Stomach (tissue), 9 donors: ENCODE data around the gene SYNJ2. TPM values are rescaled to one million over a fixed set of nuclear protein-coding genes. Genes with fewer than 3 reads are reported as not detected.
"Not testable (repeated sequence)": the region's sequence is repeated elsewhere in the genome, so short reads cannot be mapped to it uniquely, and the experiment has no call there.

Source experiments
- DNase-seq, 2 donors: peaks; one replicate each; pipeline versions ENCODE4 v3.0.0 to v3.0.0-alpha.2; 2013 to 2019
- H3K27ac ChIP-seq, 5 donors: fragments of 200-600 bp in 4 of 5; sonication (generic) in 4 of 5; one replicate each; pipeline ENCODE4 v1.5.1; 2013 to 2019; ENCODE audit warnings: mild to moderate bottlenecking in 1 of 5, moderate library complexity in 1 of 5
- H3K27me3 ChIP-seq, 3 donors: fragments of 200-600 bp; sonication (generic); one replicate each; pipeline ENCODE4 v1.5.1; 2017 to 2019; ENCODE audit warnings: mixed run types in 1 of 3
- H3K36me3 ChIP-seq, 4 donors: fragments of 200-600 bp; sonication (generic); 1 replicate in 3 of 4; 2 replicates in 1 of 4; pipeline ENCODE4 v1.5.1; 2016 to 2019
- H3K4me1 ChIP-seq, 4 donors: fragments of 200-600 bp; sonication (generic); one replicate each; pipeline ENCODE4 v1.5.1; 2016 to 2019
- H3K4me3 ChIP-seq, 4 donors: fragments of 200-600 bp; sonication (generic) in 3 of 4; one replicate each; pipeline ENCODE4 v1.5.1; 2016 to 2019; ENCODE audit warnings: mild to moderate bottlenecking in 1 of 4
- H3K9me3 ChIP-seq, 4 donors: fragments of 200-600 bp; sonication (generic); one replicate each; pipeline ENCODE4 v1.5.1; 2016 to 2019
- EP300 ChIP-seq: sonication (generic); formaldehyde crosslinking; IDR thresholded peaks from one replicate; pipeline ENCODE4 v1.6.1; 2017; ENCODE audit warnings: antibody characterized with exemption
- POLR2A ChIP-seq, 4 donors: fragments of 450-650 bp; IDR thresholded peaks; one replicate each; pipeline ENCODE4 v1.6.1; 2016; ENCODE audit warnings: antibody characterized with exemption in 4 of 4, control low read depth in 2 of 4, mild to moderate bottlenecking in 1 of 4, moderate library complexity in 1 of 4
- POLR2AphosphoS5 ChIP-seq, 3 donors: sonication (generic); formaldehyde crosslinking; IDR thresholded peaks; one replicate each; pipeline ENCODE4 v1.6.1; 2016; ENCODE audit warnings: antibody characterized with exemption in 3 of 3
- WGBS, 5 donors: extraction: QIAGEN DNeasy Blood & Tissue Kit in 3 of 5; methylation state at CpG; one replicate each; pipeline versions ENCODE4 v1.1.5 to v1.1.7; 2013 to 2018; 5-methylcytosine and 5-hydroxymethylcytosine counted together
- intact Hi-C: fragments of 100-400 bp; cut with DNase I; formaldehyde crosslinking; loops from one replicate; pipeline ENCODE4 v1.15.1; 2023; ENCODE audit warnings: low total_unique reads
- polyA plus RNA-seq, 3 donors: library from polyadenylated mRNA; stranded (reverse); fragments of 200-250 nt; gene quantifications; one replicate each; pipeline ENCODE4 v1.2.3, GENCODE V29; 2013
- total RNA-seq, 5 donors: library from RNA; depleted of rRNA; stranded (reverse); fragments of >200 nt; gene quantifications; one replicate each; pipeline versions ENCODE4 v1.1.0 to v1.2.3, GENCODE V29; 2014 to 2016
- TF ChIP-seq, protein P1 (sequence below), 7 experiments: fragments of 450-650 bp in 4 of 7; fragments of 200-600 bp in 3 of 7; sonication (generic) in 3 of 7; IDR thresholded peaks; one replicate each; pipeline ENCODE4 v1.5.1; 2016 to 2019; ENCODE audit warnings: antibody characterized with exemption in 7 of 7, control low read depth in 2 of 7, mild to moderate bottlenecking in 1 of 7
- donor health status: healthy with polysubstance abuse.
- donor health status: Bipolar disorder and iron deficiency.
- donor health status: healthy.

SYNJ2 gene
- total and polyA plus RNA-seq, 8 donors: 4.7 to 41.4 (median 14.4) TPM

DNA sequence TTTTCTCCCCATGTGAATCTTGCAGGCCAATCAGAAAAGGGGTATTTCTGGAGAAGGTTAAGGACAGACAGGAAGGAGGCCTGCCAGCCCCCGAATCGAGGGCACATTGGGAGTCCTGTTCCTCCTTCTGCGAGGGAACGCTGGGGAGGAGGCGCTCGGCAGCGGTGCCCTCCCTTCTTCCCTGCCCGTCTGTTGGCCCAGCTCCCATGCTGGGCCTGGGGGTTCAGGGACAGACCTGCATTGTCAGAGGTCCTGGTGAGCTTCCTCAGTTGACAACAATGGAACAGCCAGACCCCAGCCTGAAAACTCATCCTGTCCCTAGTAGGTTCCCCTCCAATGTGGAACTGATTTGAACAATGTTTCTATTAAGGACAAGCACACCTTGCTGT is 15.1 kb upstream of the SYNJ2 start:
- peak overlapping the region in 4 of 5 donors; percentile 18 to 64 (median 36) for H3K27ac ChIP-seq
- no peaks in the 10 kb centered on the region for H3K27me3 ChIP-seq
- no peak for DNase-seq
- no peak overlapping the region for H3K4me3 ChIP-seq
- intact Hi-C loops: no loop called here
- WGBS, 5 donors: 46 to 90% (median 79%) methylated on average over 2 to 8 of the region's 8 CpGs
- TF ChIP-seq, protein P1, sequence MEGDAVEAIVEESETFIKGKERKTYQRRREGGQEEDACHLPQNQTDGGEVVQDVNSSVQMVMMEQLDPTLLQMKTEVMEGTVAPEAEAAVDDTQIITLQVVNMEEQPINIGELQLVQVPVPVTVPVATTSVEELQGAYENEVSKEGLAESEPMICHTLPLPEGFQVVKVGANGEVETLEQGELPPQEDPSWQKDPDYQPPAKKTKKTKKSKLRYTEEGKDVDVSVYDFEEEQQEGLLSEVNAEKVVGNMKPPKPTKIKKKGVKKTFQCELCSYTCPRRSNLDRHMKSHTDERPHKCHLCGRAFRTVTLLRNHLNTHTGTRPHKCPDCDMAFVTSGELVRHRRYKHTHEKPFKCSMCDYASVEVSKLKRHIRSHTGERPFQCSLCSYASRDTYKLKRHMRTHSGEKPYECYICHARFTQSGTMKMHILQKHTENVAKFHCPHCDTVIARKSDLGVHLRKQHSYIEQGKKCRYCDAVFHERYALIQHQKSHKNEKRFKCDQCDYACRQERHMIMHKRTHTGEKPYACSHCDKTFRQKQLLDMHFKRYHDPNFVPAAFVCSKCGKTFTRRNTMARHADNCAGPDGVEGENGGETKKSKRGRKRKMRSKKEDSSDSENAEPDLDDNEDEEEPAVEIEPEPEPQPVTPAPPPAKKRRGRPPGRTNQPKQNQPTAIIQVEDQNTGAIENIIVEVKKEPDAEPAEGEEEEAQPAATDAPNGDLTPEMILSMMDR (IDR thresholded peaks at IDR 0.05): no peak
- TF ChIP-seq POLR2AphosphoS5 (IDR thresholded peaks at IDR 0.05) (no peak), POLR2A (IDR thresholded peaks at IDR 0.05) (no peak), EP300 (no peak)
- no peaks in the 10 kb centered on the region for H3K36me3 ChIP-seq
- peaks cover 0 to 13% (median 3%) of the 10 kb centered on the region in 4 donors for H3K4me1 ChIP-seq
- no peaks in the 10 kb centered on the region for H3K9me3 ChIP-seq

DNA sequence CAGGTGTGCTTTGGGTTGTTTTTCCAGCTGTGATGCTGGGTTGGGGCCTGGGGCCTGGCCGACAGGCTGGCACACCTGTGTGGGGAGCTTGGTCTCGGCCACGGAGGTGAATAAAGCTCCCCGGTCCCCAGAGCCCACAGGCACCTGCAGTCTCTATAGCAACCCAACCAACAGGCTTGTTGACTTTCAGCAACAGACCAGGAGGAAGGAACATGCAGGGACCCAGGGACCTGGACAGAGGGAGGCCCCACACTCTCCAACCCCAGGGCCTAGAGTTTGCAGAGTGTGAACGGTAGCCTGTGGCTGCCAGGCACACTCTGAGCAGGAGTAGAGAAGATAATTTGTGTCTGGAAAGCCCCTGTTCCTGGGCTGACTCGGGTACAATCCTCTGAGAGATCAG is 14.6 kb upstream of the SYNJ2 start:
- 29 to 61% (median 38%) methylated on average over 4 to 6 of the region's 6 CpGs for WGBS, 5 donors
- intact Hi-C loops: no loop called here
- H3K4me1 ChIP-seq: peaks cover 0 to 13% (median 3%) of the 10 kb centered on the region in 4 donors
- DNase-seq: peak; percentile 57 to 88
- no peaks in the 10 kb centered on the region for H3K36me3 ChIP-seq
- TF ChIP-seq, protein P1 (IDR thresholded peaks at IDR 0.05): no peak
- TF ChIP-seq POLR2AphosphoS5 (IDR thresholded peaks at IDR 0.05): peak in 1 of 3 donors; percentile 4
- no peak for TF ChIP-seq EP300
- TF ChIP-seq POLR2A (IDR thresholded peaks at IDR 0.05): no peak
- H3K4me3 ChIP-seq: no peak overlapping the region
- H3K9me3 ChIP-seq: no peaks in the 10 kb centered on the region
- peak overlapping the region in 4 of 5 donors; percentile 18 to 64 (median 36) for H3K27ac ChIP-seq
- H3K27me3 ChIP-seq: no peaks in the 10 kb centered on the region

DNA sequence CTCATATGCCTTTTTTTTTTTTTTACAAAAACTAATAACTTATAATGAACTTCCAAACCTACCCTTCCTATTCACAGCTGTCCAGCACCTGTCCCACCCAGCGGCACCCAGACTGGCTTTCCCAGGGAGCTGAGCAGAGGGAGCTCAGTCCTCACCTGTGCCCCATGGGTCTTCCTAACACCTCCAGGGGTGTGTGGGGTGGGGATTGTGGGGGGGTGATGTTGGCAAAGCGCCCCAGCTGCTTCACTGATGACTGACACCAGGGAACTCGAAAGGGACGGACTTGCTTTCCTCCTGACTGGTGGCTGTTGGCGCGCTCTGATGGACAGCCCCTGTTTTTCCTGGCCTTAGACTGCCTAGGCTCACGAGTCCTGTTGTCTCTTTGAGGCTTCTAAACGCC is 14.2 kb upstream of the SYNJ2 start:
- no peak for DNase-seq
- peak overlapping the region in 3 of 5 donors; percentile 18 to 64 (median 18) for H3K27ac ChIP-seq
- intact Hi-C loops: no loop called here
- peaks cover 0 to 13% (median 3%) of the 10 kb centered on the region in 4 donors for H3K4me1 ChIP-seq
- no peaks in the 10 kb centered on the region for H3K27me3 ChIP-seq
- no peaks in the 10 kb centered on the region for H3K36me3 ChIP-seq
- no peak overlapping the region for H3K4me3 ChIP-seq
- TF ChIP-seq EP300 (no peak), POLR2A (IDR thresholded peaks at IDR 0.05) (no peak), POLR2AphosphoS5 (IDR thresholded peaks at IDR 0.05) (no peak)
- TF ChIP-seq, protein P1 (IDR thresholded peaks at IDR 0.05): no peak
- WGBS, 5 donors: 77 to 85% (median 81%) methylated on average over 8 of the region's 8 CpGs
- no peaks in the 10 kb centered on the region for H3K9me3 ChIP-seq

DNA sequence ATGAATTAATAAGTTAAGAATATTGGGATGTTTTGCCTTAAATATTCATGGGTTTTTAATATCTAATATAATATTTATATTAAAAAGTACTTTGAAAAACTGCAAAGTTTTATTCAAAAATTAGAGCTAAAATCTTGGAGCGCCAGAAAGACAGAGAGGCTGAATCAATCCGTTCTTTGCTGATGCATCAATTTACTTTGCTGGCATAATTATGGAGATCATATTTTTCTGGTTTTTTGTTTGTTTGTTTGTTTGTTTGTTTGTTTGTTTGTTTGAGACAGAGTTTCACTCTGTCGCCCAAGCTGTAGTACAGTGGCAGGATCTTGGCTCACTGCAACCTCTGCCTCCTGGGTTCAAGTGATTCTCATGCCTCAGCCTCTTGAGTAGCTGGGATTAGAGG is 9.5 kb upstream of the SYNJ2 start:
- DNase-seq: not testable (repeated sequence)
- intact Hi-C loops: loop anchor here (10.0 kb wide), 1 partner anchor 93 kb away; no protein-coding TSS in a partner anchor

DNA sequence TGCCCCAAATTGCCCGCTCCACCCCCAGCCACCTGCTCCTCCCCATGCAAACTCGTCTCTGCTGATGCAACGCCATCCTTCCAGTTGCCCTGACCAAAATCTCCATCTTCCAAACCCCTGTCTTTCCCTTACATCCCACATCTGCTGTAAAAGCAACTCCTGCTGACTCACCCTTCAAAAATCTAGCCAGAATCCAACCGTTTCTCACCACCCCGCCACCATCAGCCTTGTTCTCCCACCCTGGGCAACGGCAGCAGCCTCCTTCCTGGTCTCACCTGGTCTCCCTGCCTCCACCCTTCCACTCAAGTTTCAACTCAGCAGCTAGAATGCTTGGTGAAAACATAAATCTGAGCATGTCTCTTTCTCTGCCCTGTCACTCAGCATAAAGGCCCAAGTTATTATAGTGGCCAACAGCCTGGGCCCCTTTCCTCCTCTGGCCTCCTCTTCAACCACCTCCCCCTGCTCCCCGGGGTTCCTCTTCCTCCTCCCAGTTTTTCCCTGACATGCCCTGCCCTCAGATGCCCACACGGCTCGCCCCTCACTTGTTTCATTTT is 7.2 kb upstream of the SYNJ2 start:
- TF ChIP-seq, protein P1 (IDR thresholded peaks at IDR 0.05): no peak
- TF ChIP-seq POLR2A (IDR thresholded peaks at IDR 0.05) (no peak), POLR2AphosphoS5 (IDR thresholded peaks at IDR 0.05) (no peak), EP300 (no peak)
- DNase-seq: no peak
- Histone ChIP-seq H3K9me3 (no peaks in the 10 kb centered on the region), H3K36me3 (no peaks in the 10 kb centered on the region), H3K4me3 (no peak overlapping the region), H3K27ac (peak overlapping the region in 1 of 5 donors; percentile 38), H3K4me1 (peaks cover 0 to 11% (median under 1%) of the 10 kb centered on the region in 4 donors), H3K27me3 (no peaks in the 10 kb centered on the region)
- 62 to 69% (median 65%) methylated on average over 9 of the region's 9 CpGs for WGBS, 5 donors
- intact Hi-C loops: loop anchor here (10.0 kb wide), 1 partner anchor 90 kb away; no protein-coding TSS in a partner anchor

More for the DNA sequence above, 9.5 kb upstream of the SYNJ2 start:
- 86 to 97% (median 91%) methylated on average over 3 of the region's 3 CpGs for whole genome bisulfite sequencing, 5 donors
- H3K9me3 ChIP-seq, H3K27me3 ChIP-seq, H3K4me3 ChIP-seq, H3K36me3 ChIP-seq, H3K27ac ChIP-seq: not testable (repeated sequence)
- H3K4me1 ChIP-seq: peaks cover 0 to 13% (median 8%) of the 10 kb centered on the region in 4 donors
